ENCODE measurements around the gene SNX8. TPM values are rescaled to one million over a fixed set of nuclear protein-coding genes. Genes with fewer than 3 reads are reported as not detected.

SNX8 gene
- total and polyA plus RNA-seq, 8 donors, result 7.7 to 72.9 (median 12.0) TPM

DNA sequence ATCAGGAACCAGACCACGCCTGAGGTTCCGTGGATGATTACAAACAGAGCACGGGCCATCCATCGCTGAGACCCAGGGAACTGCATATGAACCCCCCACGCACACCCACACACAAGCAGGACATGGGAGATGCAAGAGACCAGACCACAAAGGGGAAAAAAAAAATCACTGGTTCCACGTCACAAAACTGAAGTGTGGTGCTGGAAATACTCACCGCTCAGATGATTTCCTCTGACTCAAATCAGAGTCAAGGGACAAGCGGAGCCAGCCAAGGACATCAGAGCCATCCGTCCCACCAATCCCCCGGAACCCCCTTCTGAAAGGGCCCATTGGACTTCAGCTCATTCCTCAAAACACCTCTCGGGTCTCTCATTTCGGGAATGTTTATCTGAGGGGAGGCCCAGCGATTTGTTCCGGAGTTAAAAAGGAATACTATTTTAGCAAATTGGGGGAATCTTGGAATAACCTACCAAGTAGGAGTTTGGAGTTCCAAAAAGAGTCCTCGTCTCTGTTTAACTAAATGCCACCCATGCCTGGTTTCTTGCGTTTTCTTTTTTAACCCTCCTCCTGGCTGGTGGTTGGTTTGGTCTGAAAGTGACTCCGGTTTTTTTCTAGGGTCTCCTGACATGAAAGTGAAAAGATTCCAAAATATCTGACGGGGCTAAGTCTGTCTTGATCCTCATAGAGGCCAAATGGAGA, 15.0 kb downstream of the SNX8 start:
- no peak for TF ChIP-seq POLR2AphosphoS5 (IDR thresholded peaks at IDR 0.05)
- no peak for TF ChIP-seq CTCF (IDR thresholded peaks at IDR 0.05)
- TF ChIP-seq EP300 (IDR thresholded peaks at IDR 0.05), result no peak
- TF ChIP-seq POLR2A (IDR thresholded peaks at IDR 0.05), result no peak
- 65 to 86% (median 81%) methylated on average over 18 of the region's 18 CpGs for WGBS, 5 donors
- no peaks in the 10 kb centered on the region for H3K36me3 ChIP-seq
- peak in 1 of 2 donors; percentile 60 for DNase-seq
- peak overlapping the region; percentile 30 to 67 (median 54) for H3K27ac ChIP-seq
- peaks cover 0 to 6% (median 3%) of the 10 kb centered on the region in 4 donors for H3K4me1 ChIP-seq
- H3K4me3 ChIP-seq, result no peak overlapping the region
- intact Hi-C loops (cut with DNase I; ENCODE audit: low total_unique reads), result no loop called here
- no peaks in the 10 kb centered on the region for H3K27me3 ChIP-seq
- no peaks in the 10 kb centered on the region for H3K9me3 ChIP-seq

- Histone ChIP-seq H3K27me3 (no peaks in the 10 kb centered on the region), H3K36me3 (no peaks in the 10 kb centered on the region), H3K9me3 (no peaks in the 10 kb centered on the region), H3K27ac (no peak overlapping the region), H3K4me3 (no peak overlapping the region), H3K4me1 (peaks cover 0 to 6% (median 0%) of the 10 kb centered on the region in 4 donors)
- intact Hi-C loops (cut with DNase I; ENCODE audit: low total_unique reads), result no loop called here
- DNase-seq, result no peak
- WGBS, 5 donors, result 95 to 99% (median 98%) methylated on average over 6 of the region's 6 CpGs
- TF ChIP-seq EP300 (IDR thresholded peaks at IDR 0.05), result no peak
Measured at GRCh38 chr7:2296832-2297231, 17.4 kb downstream of the SNX8 start.

- Histone ChIP-seq H3K36me3 (no peaks in the 10 kb centered on the region), H3K4me1 (peaks cover 0 to 6% (median 0%) of the 10 kb centered on the region in 4 donors), H3K9me3 (no peaks in the 10 kb centered on the region), H3K4me3 (no peak overlapping the region), H3K27me3 (no peaks in the 10 kb centered on the region), H3K27ac (no peak overlapping the region)
- no peak for DNase-seq
- intact Hi-C loops (cut with DNase I; ENCODE audit: low total_unique reads), result no loop called here
- TF ChIP-seq CTCF (IDR thresholded peaks at IDR 0.05) (no peak), EP300 (IDR thresholded peaks at IDR 0.05) (no peak), POLR2A (IDR thresholded peaks at IDR 0.05) (no peak)
- 74 to 83% (median 79%) methylated on average over 6 of the region's 6 CpGs for WGBS, 5 donors
Measured at GRCh38 chr7:2295936-2296620, 18.2 kb downstream of the SNX8 start.

GRCh38 chr7:2290877-2291276, 23.4 kb downstream of the SNX8 start:
- Histone ChIP-seq H3K9me3 (no peaks in the 10 kb centered on the region), H3K4me3 (no peak overlapping the region), H3K36me3 (peaks cover 0 to 8% (median 3%) of the 10 kb centered on the region in 4 donors), H3K27me3 (no peaks in the 10 kb centered on the region), H3K4me1 (no peaks in the 10 kb centered on the region), H3K27ac (no peak overlapping the region)
- intact Hi-C loops (cut with DNase I; ENCODE audit: low total_unique reads), result no loop called here
- WGBS, 5 donors, result 94 to 100% (median 96%) methylated on average over 6 of the region's 6 CpGs
- DNase-seq, result no peak
- TF ChIP-seq EP300 (IDR thresholded peaks at IDR 0.05) (no peak), CTCF (IDR thresholded peaks at IDR 0.05) (no peak)

DNA sequence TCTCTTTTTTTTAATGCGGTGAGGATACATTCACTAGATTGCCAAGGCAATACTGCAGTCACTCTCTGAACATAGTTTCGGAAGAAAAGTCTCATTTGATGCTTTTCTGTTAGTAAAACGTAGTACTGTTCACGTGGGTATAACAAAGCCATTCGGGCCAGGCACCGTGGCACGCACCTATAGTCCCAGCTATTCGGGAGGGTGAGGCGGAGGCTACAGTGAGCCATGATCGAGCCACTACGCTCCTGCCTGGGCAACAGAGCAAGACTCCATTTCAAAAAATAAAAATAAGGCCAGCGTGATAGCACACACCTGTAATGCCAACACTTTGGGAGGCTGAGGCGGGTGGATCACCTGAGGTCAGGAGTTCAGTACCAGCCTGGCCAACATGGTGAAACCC, 24.6 kb downstream of the SNX8 start:
- peaks cover 0 to 8% (median 3%) of the 10 kb centered on the region in 4 donors for H3K36me3 ChIP-seq
- no peak overlapping the region for H3K4me3 ChIP-seq
- H3K9me3 ChIP-seq, result no peaks in the 10 kb centered on the region
- no peaks in the 10 kb centered on the region for H3K4me1 ChIP-seq
- TF ChIP-seq POLR2A (IDR thresholded peaks at IDR 0.05) (no peak), POLR2AphosphoS5 (IDR thresholded peaks at IDR 0.05) (no peak), CTCF (IDR thresholded peaks at IDR 0.05) (no peak), EP300 (IDR thresholded peaks at IDR 0.05) (no peak)
- H3K27me3 ChIP-seq, result no peaks in the 10 kb centered on the region
- no peak overlapping the region for H3K27ac ChIP-seq
- DNase-seq, result no peak
- intact Hi-C loops (cut with DNase I; ENCODE audit: low total_unique reads), result no loop called here
- whole genome bisulfite sequencing, 5 donors, result 89 to 96% (median 95%) methylated on average over 13 of the region's 13 CpGs

All from stomach (tissue), 9 donors.